K562 treated with DMSO at 1 percent for 48 hours (cell line): Measurements from ENCODE around the gene PDCD2. TPM values are rescaled to one million over a fixed set of nuclear protein-coding genes. Genes with fewer than 3 reads are reported as not detected.

Experiments
- total RNA-seq: library from RNA; unstranded; fragments of 300-600 nt; gene quantifications from 2 replicates; pipeline ENCODE4 v1.2.3, GENCODE V29; 2022; ENCODE audit warnings: low replicate concordance; ENCODE audit errors: extremely low read depth

PDCD2 gene, protein sequence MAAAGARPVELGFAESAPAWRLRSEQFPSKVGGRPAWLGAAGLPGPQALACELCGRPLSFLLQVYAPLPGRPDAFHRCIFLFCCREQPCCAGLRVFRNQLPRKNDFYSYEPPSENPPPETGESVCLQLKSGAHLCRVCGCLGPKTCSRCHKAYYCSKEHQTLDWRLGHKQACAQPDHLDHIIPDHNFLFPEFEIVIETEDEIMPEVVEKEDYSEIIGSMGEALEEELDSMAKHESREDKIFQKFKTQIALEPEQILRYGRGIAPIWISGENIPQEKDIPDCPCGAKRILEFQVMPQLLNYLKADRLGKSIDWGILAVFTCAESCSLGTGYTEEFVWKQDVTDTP
- not detected in 2 replicates for total RNA-seq

GRCh38 chr6:170584181-170584953, at the start of gene PDCD2:
PDCD2 (minus strand) TSS chr6:170584637; CDS start chr6:170584581, 56 bp downstream.

GRCh38 chr6:170554013-170554795, 30.2 kb downstream of the PDCD2 start, which contains the start of gene TBP:
TBP (plus strand) TSS chr6:170554369; CDS start chr6:170557030, 2,661 bp downstream.

GRCh38 chr6:170552765-170553533, 31.5 kb downstream of the PDCD2 start, which contains the start of gene PSMB1:
PSMB1 (minus strand) TSS chr6:170553307; CDS start chr6:170553242, 65 bp downstream.

Other genes starting within 250 kb of the PDCD2 start
- gene PSMB1, start 31.3 kb downstream of the PDCD2 start, total RNA-seq = not detected in 2 replicates
- not detected in 2 replicates for gene TBP, start 30.3 kb downstream of the PDCD2 start, total RNA-seq